ENCODE results near the gene UBE3B. TPM values are rescaled to one million over a fixed set of nuclear protein-coding genes. Genes with fewer than 3 reads are reported as not detected.
A peak's percentile ranks its signal among the peaks of the same experiment; 100 is the strongest.

The UBE3B gene
- total RNA-seq, 2 experiments from 2014 or later: 35.2 to 37.5 TPM

- Mint-ChIP-seq H3K4me1 (peaks cover 33% of the 10 kb centered on the region), H3K9me3 (no peaks in the 10 kb centered on the region), H3K36me3 (ENCODE audit: low read depth) (peaks cover 14% of the 10 kb centered on the region), H3K4me3 (peak within 1 kb of the TSS; percentile 89), H3K27me3 (no peaks in the 10 kb centered on the region), H3K27ac (peak within 1 kb of the TSS; percentile 83)
- DNase-seq: peak; percentile 99
- CTCF ChIA-PET: interaction anchor here (0.7 to 2.1 kb wide), 9 partner anchors 9 to 272 kb away, joined by 3 to 12 read pairs (median 4); partner anchors contain the start of genes KCTD10 and UBE3B
- POLR2A ChIA-PET: interaction anchor here (0.7 to 2.0 kb wide), 8 partner anchors 9 to 96 kb away, joined by 3 to 9 read pairs (median 6); partner anchors contain the start of genes KCTD10 and UBE3B
These were observed 95.8 kb downstream of the UBE3B start, which contains the start of the genes MMAB and MVK for GRCh38 chr12:109573029-109573913. Gene MMAB, minus strand, starts transcription at chr12:109573504. Its CDS starts 24 bp downstream, at chr12:109573480. Gene MVK, plus strand, starts transcription at chr12:109573794. Its CDS starts 1,029 bp downstream, at chr12:109574823.

DNA sequence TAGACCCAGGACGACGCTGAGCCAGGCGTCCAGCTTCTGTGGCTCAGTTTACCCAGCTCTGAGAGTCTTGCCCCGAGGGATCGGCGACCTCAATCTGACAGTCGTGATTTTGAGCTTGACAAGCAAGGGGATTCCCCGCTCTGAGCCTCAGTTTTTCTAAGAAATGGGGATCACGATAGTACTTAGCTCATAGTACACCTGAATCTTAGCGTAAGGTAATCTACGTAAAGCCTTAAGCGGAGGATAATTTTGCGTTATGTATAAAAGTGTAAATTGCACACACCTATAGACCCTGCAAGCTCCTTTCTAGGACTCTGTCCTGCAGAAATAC, 96.4 kb downstream of the UBE3B start:
- Mint-ChIP-seq H3K27me3 (no peaks in the 10 kb centered on the region), H3K9me3 (no peaks in the 10 kb centered on the region), H3K4me3 (peak overlapping the region; percentile 89), H3K4me1 (peaks cover 33% of the 10 kb centered on the region), H3K36me3 (ENCODE audit: low read depth) (peaks cover 18% of the 10 kb centered on the region), H3K27ac (peak overlapping the region; percentile 83)
- ChIA-PET POLR2A (interaction anchor here (0.7 to 2.0 kb wide), 8 partner anchors 8 to 97 kb away, joined by 3 to 9 read pairs (median 6); partner anchors contain the start of genes KCTD10 and UBE3B), CTCF (interaction anchor here (0.7 to 2.1 kb wide), 6 partner anchors 24 to 271 kb away, joined by 3 to 12 read pairs (median 6); partner anchors contain the start of genes KCTD10 and UBE3B)
- DNase-seq: no peak

DNA sequence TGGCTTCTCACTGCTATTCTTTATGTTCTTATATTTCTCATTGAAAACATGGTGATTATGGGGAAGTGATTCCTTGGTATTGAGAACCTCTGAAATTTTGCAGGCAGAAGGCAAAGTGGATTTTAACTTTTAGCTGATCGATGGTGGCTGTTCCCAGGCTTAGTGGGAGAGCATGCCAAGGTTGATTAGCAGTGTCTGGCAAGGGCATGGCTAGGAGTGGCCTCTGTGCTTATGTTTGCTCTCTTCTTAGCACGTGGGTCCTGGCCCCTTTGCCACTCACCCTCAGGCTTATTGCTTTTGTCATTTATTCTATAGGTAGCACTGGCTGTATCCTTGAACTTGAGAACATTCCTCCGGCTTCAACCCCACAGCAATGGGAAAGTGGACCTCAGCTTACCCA, 98.2 kb downstream of the UBE3B start:
- ChIA-PET POLR2A (interaction anchor here (1.4 kb wide), 1 partner anchor 10 kb away, joined by 3 read pairs; no protein-coding TSS in a partner anchor), CTCF (interaction anchor here (0.9 kb wide), 1 partner anchor 22 kb away, joined by 4 read pairs; no protein-coding TSS in a partner anchor)
- DNase-seq: no peak
- H3K27me3 Mint-ChIP-seq: no peaks in the 10 kb centered on the region
- peaks cover 33% of the 10 kb centered on the region for H3K4me1 Mint-ChIP-seq
- H3K9me3 Mint-ChIP-seq: no peaks in the 10 kb centered on the region
- H3K4me3 Mint-ChIP-seq: no peak overlapping the region
- peaks cover 26% of the 10 kb centered on the region for H3K36me3 Mint-ChIP-seq (ENCODE audit: low read depth)
- no peak overlapping the region for H3K27ac Mint-ChIP-seq

- peaks cover 35% of the 10 kb centered on the region for H3K36me3 Mint-ChIP-seq (ENCODE audit: low read depth)
- H3K4me3 Mint-ChIP-seq: no peak overlapping the region
- no peak for DNase-seq
- ChIA-PET POLR2A (no interaction called here), CTCF (no interaction called here)
- no peaks in the 10 kb centered on the region for H3K27me3 Mint-ChIP-seq
- H3K4me1 Mint-ChIP-seq: peaks cover 26% of the 10 kb centered on the region
- no peak overlapping the region for H3K27ac Mint-ChIP-seq
- H3K9me3 Mint-ChIP-seq: no peaks in the 10 kb centered on the region
These were observed 99.9 kb downstream of the UBE3B start for GRCh38 chr12:109577311-109577710.

GRCh38 chr12:109578330-109578927, 101.0 kb downstream of the UBE3B start:
- Mint-ChIP-seq H3K36me3 (ENCODE audit: low read depth) (peaks cover 35% of the 10 kb centered on the region), H3K27me3 (no peaks in the 10 kb centered on the region), H3K9me3 (no peaks in the 10 kb centered on the region), H3K27ac (no peak overlapping the region), H3K4me1 (peaks cover 16% of the 10 kb centered on the region), H3K4me3 (no peak overlapping the region)
- DNase-seq: no peak
- POLR2A ChIA-PET: no interaction called here
- CTCF ChIA-PET: interaction anchor here (0.5 to 1.0 kb wide), 2 partner anchors 19 to 521 kb away, joined by 3 read pairs; no protein-coding TSS in a partner anchor

- Mint-ChIP-seq H3K27ac (no peak overlapping the region), H3K27me3 (no peaks in the 10 kb centered on the region), H3K9me3 (no peaks in the 10 kb centered on the region), H3K4me3 (no peak overlapping the region), H3K36me3 (ENCODE audit: low read depth) (peaks cover 35% of the 10 kb centered on the region), H3K4me1 (peaks cover 6% of the 10 kb centered on the region)
- CTCF ChIA-PET: no interaction called here
- no peak for DNase-seq
- POLR2A ChIA-PET: no interaction called here
These were observed 102.2 kb downstream of the UBE3B start for GRCh38 chr12:109579639-109580038.

DNA sequence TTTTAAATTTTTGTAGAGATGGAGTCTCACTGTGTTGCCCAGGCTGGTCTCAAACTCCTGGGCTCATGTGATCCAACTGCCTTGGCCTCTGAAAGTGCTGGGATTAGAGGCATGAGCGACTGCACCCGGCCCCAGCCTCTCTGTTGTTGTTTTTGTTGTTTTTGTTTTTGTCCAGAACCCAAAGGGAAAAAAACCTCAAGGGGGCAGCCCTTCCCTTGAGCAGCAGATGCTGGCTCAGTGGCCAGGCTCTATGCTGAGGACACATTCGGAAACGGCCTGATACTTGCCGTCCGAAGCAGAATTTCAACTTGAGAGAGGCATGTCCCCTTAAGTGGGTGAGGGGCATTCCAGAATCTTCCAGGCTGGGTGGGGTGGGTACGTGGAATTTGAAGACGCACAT, 102.8 kb downstream of the UBE3B start:
- Mint-ChIP-seq H3K27me3 (no peaks in the 10 kb centered on the region), H3K27ac (no peak overlapping the region), H3K4me1 (peaks cover 2% of the 10 kb centered on the region), H3K4me3 (no peak overlapping the region), H3K36me3 (ENCODE audit: low read depth) (peaks cover 35% of the 10 kb centered on the region), H3K9me3 (no peaks in the 10 kb centered on the region)
- ChIA-PET CTCF (no interaction called here), POLR2A (no interaction called here)
- DNase-seq: no peak

DNA sequence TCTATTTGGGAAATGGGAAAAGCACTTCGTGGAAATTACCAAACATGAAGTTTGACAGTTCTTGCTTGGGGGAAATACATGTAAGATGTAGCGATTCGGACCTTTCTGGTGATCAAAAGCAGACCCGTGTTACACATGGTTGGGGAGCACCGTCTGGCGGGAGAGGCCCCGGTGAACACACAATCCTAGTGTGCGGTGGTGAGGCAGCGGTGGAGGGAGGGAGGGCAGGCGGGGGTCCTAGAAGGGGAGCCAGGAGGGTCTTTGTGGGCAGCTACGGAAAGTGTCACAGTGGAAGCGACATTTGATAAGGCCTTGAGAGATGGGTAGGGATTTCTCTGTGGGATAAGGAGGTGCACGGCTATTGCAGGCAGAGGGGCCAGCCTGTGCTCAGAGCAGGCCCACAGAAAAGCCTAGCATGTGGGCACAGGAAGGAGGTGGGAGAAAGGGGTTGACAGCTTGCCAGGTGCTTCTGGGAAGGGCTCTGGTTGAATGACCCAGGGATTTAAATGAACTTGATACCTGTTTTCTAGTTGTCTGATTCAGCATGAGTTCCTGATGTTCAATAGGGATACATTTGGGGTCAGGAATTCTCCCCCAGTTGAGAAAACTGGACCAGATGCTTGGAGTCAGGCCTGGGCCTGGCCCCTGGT, 103.4 kb downstream of the UBE3B start:
- peaks cover 2% of the 10 kb centered on the region for H3K4me1 Mint-ChIP-seq
- no peak overlapping the region for H3K27ac Mint-ChIP-seq
- H3K4me3 Mint-ChIP-seq: no peak overlapping the region
- ChIA-PET POLR2A (no interaction called here), CTCF (interaction anchor here (2.3 kb wide), 1 partner anchor 17 kb away, joined by 7 read pairs; no protein-coding TSS in a partner anchor)
- no peak for DNase-seq
- H3K27me3 Mint-ChIP-seq: no peaks in the 10 kb centered on the region
- H3K9me3 Mint-ChIP-seq: no peaks in the 10 kb centered on the region
- peaks cover 35% of the 10 kb centered on the region for H3K36me3 Mint-ChIP-seq (ENCODE audit: low read depth)

DNA sequence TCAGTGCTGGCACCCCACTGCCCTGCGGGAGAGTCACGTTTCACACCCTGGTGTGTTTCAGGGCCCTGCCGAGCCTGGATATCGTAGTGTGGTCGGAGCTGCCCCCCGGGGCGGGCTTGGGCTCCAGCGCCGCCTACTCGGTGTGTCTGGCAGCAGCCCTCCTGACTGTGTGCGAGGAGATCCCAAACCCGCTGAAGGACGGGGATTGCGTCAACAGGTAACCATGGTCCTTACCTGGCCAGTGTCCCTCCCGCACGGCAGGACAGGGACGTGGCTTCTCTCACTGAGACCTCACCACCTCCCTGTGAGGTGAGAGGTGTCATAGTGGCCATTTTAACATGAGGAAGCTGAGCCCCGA, 103.9 kb downstream of the UBE3B start:
- peaks cover under 1% of the 10 kb centered on the region for H3K4me1 Mint-ChIP-seq
- no peak for DNase-seq
- no peak overlapping the region for H3K27ac Mint-ChIP-seq
- H3K4me3 Mint-ChIP-seq: no peak overlapping the region
- CTCF ChIA-PET: interaction anchor here (2.3 kb wide), 1 partner anchor 16 kb away, joined by 7 read pairs; no protein-coding TSS in a partner anchor
- no peaks in the 10 kb centered on the region for H3K27me3 Mint-ChIP-seq
- H3K9me3 Mint-ChIP-seq: no peaks in the 10 kb centered on the region
- POLR2A ChIA-PET: no interaction called here
- peaks cover 33% of the 10 kb centered on the region for H3K36me3 Mint-ChIP-seq (ENCODE audit: low read depth)

DNA sequence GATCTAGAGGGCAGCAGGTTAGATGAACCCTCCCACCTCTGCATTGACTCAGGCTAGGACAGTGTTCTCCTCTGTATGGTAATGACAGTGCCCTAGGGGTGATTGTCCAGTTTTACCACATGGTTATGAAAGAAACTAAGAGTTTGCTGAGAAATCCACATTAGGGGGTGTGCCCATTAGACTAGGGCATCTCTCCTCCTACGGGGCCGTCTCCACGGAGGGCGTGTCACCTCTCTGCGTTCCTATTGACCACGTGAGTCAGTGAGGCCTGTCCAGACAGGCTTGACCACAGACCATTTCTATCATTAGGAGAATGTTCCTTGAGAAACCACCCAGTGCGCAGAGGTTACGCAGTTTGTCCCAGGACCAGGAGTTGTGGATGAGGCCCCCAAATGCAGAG, 104.4 kb downstream of the UBE3B start:
- Mint-ChIP-seq H3K27ac (no peak overlapping the region), H3K4me3 (no peak overlapping the region)
- CTCF ChIA-PET: interaction anchor here (2.3 kb wide), 1 partner anchor 16 kb away, joined by 7 read pairs; no protein-coding TSS in a partner anchor

GRCh38 chr12:109582636-109583035, 105.2 kb downstream of the UBE3B start:
- H3K4me1 Mint-ChIP-seq: no peaks in the 10 kb centered on the region
- H3K4me3 Mint-ChIP-seq: no peak overlapping the region
- POLR2A ChIA-PET: interaction anchor here (1.0 kb wide), 1 partner anchor 9 kb away, joined by 3 read pairs; the partner anchor contains the start of gene MVK
- no peak for DNase-seq
- no peaks in the 10 kb centered on the region for H3K27me3 Mint-ChIP-seq
- H3K9me3 Mint-ChIP-seq: no peaks in the 10 kb centered on the region
- CTCF ChIA-PET: interaction anchor here (0.8 to 2.3 kb wide), 2 partner anchors 10 to 15 kb away, joined by 4 to 7 read pairs; no protein-coding TSS in a partner anchor
- peaks cover 26% of the 10 kb centered on the region for H3K36me3 Mint-ChIP-seq (ENCODE audit: low read depth)
- no peak overlapping the region for H3K27ac Mint-ChIP-seq

More for the DNA sequence above, 104.4 kb downstream of the UBE3B start:
- POLR2A ChIA-PET: interaction anchor here (1.0 kb wide), 1 partner anchor 8 kb away, joined by 3 read pairs; the partner anchor contains the start of gene MVK
- DNase-seq: no peak
- Mint-ChIP-seq H3K4me1 (no peaks in the 10 kb centered on the region), H3K36me3 (ENCODE audit: low read depth) (peaks cover 31% of the 10 kb centered on the region), H3K27me3 (no peaks in the 10 kb centered on the region), H3K9me3 (no peaks in the 10 kb centered on the region)

DNA sequence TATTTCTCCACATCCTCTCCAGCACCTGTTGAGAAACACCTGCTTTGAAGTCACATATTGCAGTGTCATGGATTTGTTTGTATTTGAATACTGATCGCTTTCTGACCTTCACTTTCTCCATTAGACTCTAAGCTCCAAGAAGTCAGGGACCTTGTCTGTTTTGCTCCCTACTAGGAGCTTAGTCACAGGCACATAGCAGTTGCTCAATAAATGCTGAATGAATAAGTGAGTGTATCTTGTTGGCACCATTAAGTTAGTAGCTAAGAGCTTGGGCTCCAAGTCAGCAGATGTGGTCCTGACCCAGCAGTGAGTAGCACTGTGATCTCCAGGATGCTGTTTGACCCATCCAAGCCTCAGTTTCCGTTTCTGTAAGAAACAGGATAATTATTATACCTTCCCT, 106.3 kb downstream of the UBE3B start:
- ChIA-PET POLR2A (no interaction called here), CTCF (no interaction called here)
- Mint-ChIP-seq H3K4me1 (no peaks in the 10 kb centered on the region), H3K36me3 (ENCODE audit: low read depth) (peaks cover 25% of the 10 kb centered on the region), H3K27ac (no peak overlapping the region), H3K9me3 (no peaks in the 10 kb centered on the region), H3K4me3 (no peak overlapping the region), H3K27me3 (no peaks in the 10 kb centered on the region)
- no peak for DNase-seq

Data from activated CD4-positive, alpha-beta memory T cell treated with anti-CD3 and anti-CD28 coated beads, Interleukin-2, amount 10 ng/mL, durations not matched to agents 7 days and 5 days (primary cell).